HG02870 (cell line): Measurements from ENCODE around the gene FAM83G.
"Not testable (repeated sequence)": the region's sequence is repeated elsewhere in the genome, so short reads cannot be mapped to it uniquely, and the experiment has no call there.

Experiments used
- ATAC-seq: cut with Tn5 transposase; IDR thresholded peaks from one replicate; pipeline ENCODE4 v1.9.1; 2021; ENCODE audit warnings: mild to moderate bottlenecking, moderate library complexity; ENCODE audit not compliant: unreplicated experiment

FAM83G gene

DNA sequence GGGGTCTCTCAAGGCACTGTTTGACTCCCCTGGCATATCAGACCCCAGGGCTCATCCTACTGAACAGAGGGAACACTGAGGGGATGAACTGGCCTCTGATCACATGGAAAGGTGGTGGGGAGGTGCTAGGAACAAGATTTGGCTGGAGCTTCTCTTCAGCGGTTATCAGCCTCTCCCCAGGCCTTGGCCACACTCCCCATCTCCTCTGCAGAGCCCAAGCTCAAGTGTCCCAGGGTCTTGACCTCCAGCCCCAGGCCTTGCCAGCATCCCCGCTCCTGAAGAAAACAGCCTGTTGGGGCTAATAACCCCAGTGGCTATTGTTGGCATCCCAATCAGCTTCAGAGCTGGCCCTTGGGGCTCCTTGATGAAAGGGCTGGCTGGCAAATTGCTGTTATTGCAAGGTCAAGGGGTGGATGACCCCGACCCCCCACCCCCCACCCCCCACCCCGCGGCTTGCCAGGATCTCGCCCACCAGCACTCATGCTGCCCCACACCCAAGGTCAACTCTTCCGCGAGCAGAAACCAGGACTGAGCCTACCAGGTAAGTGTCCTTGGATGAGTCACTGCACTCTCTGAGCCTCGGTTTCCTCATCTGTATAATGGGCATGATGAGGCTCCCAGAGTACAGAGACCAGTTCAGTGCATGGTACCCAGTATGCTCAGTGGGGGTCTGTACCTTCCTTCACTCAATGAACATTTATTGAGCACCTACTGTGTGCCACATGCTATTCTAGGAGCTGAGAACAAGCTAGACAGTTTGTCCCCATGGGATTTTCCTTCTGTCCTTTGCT is 18.8 kb upstream of the FAM83G start:
- ATAC-seq: no peak

DNA sequence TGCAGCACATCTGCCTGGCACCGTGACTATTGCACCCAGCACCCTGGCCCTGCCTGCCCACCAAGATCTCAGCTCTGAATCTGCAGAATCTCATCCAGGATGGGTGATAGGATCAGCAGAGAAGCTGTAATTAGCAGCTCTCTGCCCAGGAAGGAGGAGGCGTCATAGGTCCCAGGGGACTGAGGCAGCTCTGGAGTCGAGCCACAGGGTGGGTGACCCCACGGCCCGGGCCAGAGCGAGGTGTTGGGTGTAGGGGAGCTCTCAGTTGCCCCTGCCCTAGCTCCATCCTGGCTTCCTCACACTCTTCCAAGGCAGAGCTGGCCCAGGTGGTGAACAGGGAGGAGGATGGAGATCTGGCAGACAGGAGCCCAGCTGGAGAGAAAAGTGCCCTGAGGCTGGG is 18.2 kb upstream of the FAM83G start:
- ATAC-seq: no peak

DNA sequence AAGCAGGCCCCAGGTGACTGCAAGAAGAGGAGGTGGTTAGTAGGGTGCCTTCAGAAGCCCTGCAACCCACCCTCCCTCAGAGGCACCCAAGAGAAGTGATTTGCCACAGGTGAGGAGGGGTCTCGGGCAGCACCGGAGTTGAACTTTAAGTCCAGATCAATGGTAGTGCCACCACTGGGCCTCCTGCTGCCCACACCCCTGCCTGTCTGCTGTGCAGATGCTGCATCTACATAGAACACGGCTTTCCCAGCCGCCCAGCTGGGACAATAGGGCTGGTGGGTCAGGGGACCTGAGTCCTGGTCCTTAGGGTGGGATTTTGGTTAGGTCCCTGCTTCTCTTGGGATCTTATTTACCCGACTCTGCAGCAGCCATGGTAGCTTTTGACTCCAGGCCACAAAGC is 17.6 kb upstream of the FAM83G start:
- no peak for ATAC-seq

DNA sequence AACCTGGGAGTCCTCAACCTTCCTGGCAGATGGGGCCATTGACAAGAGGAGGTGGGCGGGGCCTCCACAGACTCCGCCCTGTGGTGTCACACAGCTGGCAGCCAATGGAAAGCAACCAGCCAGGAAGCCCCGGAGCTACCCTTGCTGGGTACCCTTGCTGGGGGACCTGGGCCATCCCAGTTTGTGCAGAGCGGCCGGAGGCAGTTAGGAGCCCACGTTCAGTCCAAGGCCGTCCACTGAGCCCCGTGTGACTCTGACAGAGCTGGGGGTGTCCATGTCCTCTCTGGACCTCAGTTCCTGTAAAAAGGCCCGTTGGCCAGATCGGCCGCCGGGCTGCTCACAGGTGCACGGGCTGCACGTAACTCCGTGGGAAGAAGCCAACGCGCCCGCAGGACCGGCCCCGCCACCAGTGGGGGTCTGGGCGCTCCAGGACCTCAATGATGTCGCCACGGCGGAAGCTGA is 17.1 kb upstream of the FAM83G start:
- ATAC-seq: no peak

DNA sequence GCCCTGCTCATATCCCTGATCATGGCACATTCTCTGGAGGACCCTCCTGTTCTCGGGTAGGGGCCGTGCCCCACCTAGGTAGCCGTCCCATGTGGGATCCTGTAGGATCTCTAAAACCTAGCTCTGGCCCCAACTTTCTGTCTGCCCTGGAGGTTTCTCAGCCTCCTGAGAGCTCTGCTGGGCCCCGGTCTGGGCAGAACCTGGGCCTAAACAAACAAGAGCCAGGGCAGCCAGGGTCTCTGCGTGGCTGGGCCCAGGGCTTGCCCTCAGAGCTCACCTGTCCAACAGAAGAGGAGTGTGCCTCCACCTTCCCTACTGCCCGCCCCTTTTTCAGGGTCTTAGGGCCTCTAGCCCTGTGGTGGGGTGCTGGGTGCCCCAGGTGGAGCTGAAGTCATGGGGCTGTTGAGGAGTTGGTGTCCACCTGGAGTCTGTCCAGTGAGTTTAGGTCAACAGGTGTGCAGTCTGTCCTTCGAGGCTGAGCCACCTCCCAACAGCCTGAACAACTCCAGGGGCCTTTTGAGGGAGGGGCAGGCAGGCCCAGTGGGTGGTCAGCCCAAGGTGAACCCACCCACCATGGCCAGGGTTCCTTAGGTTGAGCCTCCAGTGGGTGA is 16.6 kb upstream of the FAM83G start:
- not testable (repeated sequence) for ATAC-seq

DNA sequence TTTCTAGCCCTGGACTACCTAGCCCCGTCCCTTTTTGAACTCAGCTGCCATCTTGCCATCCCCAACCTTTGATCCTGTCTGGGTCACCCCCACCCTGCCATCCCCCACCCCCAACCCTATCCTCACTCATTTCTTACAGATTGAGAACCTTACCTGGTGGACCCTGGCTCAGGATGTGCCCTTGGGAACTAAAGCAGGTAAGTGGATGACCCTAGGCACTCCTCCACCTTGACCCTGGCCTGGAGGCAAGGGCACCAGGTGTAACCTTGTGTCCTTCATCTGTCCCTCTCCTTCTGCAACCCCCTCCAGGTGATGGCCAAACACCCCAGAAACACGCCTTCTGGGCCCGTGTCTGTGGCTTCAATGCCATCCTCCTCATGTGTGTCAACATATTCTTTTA is 15.5 kb upstream of the FAM83G start:
- no peak for ATAC-seq

DNA sequence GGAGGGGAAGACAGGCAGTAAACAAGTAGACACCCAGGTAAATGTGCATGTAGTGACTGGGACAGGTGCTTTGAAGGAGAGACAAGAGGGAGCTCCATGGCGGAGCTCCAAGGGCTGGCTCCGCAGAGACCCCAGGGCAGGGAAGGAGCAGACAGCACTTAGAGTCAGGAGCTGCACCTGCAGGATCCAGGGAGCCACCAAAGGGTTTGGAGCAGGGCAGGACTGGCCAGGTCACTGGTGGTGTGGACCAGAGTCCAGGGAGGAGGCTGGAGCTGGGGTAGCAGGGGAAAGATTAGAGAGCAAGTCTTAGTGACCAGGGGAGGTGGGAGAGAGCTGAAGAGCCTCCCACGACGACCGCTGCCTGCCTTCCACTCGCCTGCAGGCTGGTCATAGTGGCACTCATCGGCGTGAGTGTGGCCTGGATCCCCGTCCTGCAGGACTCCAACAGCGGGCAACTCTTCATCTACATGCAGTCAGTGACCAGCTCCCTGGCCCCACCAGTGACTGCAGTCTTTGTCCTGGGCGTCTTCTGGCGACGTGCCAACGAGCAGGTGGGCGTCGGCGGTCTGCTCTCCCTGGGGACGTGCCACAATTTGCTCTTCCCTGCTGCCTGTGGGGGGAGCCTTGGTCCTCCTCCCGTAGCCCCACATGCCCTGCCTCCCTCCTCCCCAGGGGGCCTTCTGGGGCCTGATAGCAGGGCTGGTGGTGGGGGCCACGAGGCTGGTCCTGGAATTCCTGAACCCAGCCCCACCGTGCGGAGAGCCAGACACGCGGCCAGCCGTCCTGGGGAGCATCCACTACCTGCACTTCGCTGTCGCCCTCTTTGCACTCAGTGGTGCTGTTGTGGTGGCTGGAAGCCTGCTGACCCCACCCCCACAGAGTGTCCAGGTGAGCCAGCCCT is 14.7 kb upstream of the FAM83G start:
- ATAC-seq: no peak

DNA sequence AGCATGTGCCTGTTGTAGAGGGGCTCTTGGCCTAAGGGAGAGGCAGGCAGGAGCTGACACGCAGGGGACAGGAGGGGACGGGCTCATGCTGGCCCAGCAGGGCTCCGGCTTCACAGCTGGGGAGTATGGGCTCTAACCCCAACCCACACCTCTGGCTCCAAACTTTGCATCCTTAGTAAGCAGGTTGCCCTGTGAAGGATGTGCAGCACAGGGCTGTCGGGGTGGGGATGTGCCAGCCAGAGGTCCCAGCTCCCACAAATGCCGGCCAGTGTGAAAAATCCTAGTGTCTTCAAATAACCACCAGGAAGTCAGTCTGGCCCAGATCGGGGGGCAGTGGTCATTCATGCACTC is 14.0 kb upstream of the FAM83G start:
- no peak for ATAC-seq

DNA sequence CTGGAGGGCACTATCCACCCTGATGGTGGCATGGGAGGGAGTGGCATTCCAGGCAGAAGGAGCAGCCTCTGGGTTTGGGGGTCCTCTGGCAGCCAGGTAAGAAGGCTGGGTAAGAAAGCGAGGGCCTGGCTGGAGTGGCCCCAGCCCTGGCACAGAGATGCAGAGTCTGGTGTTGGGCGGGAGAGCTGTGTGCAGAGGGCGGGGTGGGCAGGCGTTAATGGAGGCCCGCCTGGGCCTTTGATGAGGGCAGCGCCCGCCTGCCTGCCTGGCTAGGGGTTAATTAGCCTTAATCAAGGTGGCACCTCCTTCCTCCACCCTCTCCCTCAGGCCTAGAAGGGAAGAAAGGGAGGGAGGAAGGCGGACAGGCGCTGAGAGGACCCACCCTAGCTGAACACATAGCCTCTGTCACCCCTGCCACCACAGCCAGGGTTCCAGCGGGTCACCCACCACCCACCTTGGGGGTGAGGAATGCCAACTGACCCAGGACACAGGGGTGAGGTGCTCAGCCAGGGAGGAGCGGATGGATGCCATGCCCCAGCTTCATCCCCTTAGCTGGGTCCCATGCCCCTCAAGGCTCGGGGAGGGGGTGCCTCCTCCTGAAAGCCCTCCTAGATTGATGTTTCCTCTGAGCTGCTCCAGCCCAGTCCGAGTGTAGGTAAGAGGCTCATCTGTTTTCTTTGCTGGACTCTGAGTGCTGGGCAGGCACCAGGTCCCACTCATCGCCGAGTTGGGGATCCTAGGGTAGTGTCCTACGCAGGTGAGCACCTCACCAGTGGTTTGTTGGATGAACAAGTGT is 13.4 kb upstream of the FAM83G start:
- ATAC-seq: no peak

DNA sequence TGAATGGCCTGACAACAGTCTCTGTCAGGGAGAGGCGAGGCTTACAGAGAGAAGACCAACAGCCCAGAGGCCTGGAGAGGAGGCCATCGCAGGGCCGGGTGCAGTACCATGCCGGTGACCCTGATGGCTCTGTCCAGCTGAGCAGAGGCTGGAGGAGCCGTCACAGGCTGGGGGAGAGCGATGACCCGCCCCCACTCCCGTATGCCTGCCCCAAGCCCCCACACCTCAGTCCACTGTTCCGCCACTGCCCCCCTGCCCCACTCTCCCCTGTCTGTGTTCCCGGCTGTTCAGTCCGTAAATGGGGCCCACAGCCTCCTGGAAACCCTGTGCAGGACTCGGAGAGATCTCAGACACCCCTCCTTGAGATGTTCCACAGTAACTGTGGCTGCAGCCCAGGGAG is 12.8 kb upstream of the FAM83G start:
- ATAC-seq: no peak

DNA sequence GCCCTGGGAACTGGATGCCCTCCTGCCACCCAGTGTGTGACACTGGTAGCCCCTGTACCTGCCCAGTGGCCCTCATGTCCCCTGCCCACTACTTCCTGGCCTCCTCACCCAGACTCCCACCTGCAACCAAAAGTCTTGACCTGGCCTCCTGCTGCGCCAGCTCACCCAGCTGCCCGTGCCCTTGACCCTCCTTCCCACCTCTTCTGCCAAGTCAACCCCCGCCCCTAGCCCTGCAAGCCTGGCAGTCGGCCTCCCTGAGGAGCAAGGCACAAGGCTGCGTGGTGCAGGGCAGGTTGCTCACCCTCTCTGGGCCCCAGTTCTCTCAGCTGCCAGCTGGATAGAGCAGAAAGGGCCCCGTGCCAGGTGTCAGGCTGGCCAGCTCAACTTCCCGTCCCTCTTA is 12.3 kb upstream of the FAM83G start:
- ATAC-seq: no peak

DNA sequence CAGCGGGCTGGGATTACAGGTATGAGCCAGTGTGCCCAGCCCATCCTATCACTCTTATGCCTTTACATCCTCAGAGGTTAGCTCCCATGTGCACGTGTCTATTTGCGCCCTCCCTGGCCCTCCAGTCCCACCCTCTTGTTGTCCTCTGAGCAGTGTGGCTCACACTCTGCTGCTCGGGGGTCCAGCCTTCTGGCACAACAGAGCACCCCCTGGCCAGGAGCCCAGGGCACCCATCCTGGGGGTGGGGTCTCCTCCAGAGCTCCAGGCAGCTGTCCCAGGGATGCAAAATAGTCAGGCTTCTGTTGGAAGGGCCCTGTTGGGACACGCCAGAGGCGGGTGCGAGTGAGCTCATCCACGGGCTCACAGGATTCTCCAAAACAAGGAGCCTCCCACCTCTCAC is 11.7 kb upstream of the FAM83G start:
- ATAC-seq: no peak

DNA sequence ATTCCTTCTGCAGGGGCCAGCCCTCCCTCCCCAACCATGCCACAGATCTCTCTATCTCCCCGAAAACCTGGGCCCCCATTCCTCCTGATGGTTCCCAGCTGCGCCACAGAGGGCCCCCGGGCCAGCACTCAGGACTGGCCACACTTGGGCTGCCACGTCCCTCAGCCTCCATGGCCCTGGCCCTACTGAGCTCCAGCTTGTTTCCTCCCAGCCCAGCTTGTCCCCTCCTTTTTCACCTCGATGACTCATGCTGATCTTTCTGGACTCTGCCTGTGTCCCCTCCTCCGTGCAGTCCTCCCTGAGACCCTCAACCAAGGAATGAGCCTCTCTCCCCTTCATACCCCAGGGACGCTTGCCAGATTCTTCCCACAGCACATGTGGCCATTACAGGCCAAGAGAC is 10.9 kb upstream of the FAM83G start:
- ATAC-seq: no peak

DNA sequence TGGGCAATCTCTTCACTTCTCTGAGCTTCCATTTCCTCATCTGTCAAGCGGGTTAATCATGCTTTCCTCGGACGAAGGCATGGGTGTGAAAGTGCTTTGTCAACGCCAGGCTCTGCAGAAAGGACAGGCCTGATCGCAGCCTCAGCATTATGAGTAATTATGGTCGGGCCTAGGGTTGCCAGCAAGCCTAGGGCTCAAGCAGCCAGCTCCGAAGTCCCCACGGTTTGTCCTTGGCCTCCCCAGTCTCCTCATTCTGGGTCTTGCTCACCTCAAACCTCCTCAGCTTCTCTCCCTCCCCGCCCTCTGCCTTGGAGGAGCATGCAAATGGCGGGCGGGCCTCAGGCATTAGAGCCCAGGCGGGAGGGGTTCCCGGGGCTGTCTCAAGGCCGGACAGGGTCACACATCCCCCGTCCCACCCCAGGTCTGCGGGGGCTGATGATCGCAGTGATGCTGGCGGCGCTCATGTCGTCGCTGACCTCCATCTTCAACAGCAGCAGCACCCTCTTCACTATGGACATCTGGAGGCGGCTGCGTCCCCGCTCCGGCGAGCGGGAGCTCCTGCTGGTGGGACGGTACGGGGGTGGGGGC is 10.2 kb upstream of the FAM83G start:
- ATAC-seq: no peak

DNA sequence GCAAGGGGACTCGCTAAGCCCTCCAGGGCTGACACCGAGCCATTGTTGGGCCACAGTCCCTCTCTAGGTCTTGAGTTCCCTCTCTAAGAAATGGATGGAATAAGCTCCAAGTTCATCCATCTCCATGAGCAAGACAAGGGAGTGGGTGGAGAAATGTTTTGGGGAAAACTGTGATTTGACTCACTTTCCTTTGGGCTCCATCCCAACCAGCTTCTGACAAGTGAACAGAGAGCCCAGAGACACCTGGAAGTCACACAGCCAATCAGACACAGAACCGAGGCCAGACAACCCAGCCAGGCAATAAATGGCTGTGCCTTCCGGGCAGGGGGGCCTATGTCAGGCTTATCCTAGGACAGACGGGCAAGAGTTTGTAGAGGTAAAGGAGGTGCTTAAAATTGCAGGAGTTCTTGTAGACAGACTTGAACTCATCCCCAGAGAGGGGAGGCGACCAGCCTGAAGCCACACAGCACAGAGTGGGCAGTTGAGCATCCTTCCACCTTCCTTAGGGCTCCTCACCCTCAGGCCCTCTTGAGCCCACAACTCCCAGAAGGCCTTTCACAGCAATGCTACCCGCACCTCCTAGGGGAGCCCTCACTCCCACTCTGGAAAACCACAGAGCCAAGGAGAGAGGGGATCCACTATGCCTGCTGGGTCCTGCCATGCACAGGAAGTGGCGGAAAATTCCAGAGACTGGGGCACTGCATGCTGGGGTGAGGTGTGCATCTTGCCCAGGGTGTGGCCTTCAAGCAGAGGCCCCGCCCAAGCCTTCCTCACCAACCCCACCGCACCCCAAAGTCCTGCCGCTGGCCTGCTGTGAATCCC is 9.5 kb upstream of the FAM83G start:
- no peak for ATAC-seq

DNA sequence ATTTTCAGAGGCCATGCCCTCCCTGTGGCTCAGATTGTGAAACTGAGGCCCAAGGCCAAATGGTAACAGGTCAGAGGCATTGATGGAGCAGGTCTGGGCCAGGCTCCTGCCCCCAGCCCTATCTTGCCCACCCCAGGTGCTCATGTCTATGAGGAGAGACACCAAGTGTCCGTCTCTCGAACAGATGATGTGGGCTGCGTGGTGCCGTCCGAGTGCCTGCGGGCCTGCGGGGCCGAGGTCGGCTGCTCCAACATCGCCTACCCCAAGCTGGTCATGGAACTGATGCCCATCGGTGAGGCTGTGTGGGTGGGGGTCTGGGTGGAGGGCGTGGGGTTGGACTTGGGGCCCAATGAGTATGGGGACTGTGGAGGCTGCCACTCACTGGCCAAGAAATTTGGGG is 8.7 kb upstream of the FAM83G start:
- no peak for ATAC-seq

DNA sequence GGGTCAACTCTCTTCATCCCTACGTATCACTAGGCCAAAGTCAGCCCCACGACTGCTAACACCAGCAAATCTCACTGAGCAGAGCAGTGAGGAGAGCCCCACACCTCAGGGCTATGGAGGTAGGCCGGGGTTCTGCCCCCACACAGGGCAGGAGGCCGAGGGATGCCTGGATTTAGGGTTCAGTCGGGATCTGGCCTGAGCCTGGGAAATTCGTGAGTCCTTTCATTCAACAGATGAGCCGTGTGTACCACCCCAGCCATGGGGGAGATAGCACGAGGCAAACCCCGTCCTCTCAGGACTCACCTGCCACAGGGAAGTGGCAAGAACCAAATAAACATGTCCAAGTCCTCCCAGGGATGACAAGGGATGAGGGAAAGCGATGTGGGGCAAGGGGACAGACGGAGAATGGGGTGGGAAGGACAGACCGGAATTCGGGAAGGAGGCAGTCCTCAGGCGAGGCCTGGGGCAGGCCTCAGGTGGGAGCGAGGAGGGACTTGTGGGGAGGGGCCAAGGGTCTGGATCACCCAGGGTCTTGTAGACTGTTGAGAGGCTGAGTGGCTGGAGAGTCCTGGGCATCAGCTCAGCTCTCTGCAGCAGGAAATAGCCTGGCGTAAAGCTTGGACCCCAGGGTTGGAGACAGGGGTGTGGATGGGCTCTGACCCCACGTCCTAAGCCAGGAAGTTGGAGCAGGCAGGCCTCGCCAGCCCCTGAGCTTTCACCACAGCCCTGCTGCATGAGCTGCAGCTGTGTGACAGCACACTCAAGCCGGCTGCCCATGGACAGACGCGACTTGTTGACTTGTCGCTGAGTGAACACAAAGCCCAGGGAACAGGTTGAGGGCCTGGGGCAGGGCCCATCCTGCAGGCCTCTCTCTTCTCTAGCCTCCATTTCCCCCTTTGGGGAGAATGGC is 7.9 kb upstream of the FAM83G start:
- no peak for ATAC-seq

DNA sequence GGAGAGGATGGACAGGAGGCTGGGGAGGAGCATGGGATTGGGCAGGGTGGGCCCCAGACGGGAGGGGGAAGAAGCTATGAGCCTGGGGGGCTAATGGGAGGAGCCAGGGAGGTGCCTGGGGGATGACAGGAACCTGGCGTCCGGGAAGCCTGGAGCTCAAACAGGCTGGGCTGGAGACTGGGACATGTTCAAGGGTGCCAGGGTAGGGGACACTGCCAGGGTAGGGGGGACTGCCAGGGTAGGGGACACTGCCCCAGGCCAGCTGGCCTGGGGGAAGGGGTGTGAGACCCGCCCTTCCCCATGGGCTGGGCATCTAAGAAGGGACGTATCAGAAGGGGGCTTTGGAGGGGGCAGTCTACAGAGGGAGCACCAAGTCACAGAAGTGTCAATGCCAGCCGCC is 7.0 kb upstream of the FAM83G start:
- no peak for ATAC-seq
